CD4-positive, alpha-beta T cell treated with Interleukin-17A for 4 hours (primary cell): ENCODE measurements around the gene PPP1R7.

Experiments used
- DNase-seq: peaks from one replicate; pipeline ENCODE4 v3.0.0-alpha.2; 2020; ENCODE audit warnings: mixed read lengths

The PPP1R7 gene

DNA sequence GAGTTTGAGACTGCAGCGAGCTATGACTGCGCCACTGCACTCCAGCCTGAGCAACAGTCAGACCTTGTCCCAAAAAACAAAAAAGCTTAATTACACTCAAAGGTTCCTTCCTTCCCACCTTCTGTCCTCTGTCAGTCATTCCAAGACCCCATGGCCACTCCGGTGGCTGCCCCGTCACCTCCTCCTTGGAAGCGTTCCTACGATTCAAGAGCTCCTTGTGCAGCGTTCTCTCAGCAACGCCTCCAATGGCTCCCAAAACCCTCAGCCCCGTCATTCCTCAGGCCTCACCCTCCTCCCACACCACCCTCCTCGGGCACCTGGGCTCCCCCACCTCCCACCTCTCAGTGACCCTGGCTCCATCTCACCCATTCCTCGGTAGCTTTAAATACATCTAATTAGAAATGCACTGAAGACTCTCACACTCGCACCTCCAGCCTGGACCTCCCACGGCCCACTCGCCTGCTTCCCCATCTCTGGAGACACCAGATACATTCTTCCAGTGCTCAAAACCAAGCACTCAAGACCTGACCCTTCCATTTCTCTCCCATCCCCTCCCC, 9.0 kb upstream of the PPP1R7 start:
- no peak for DNase-seq

DNA sequence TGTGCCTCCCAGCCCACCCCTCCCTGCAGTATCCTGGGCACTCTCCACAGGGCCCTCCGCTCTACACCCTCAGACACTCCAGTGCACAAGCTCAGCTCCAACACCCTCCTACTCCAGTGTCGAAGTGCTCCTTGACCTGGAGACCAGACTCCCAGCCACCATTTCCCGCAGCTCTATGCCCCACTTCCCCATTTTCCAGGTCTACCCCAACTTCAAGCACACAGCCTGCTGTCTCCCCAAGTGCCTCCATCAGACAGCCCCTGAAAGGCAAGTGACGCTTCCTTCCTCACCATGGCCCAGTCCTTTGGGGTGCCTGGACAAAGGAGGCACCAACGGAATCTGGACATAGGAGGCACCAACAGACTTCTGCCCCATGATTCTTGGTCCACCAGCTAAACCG, 8.2 kb upstream of the PPP1R7 start:
- DNase-seq: no peak

DNA sequence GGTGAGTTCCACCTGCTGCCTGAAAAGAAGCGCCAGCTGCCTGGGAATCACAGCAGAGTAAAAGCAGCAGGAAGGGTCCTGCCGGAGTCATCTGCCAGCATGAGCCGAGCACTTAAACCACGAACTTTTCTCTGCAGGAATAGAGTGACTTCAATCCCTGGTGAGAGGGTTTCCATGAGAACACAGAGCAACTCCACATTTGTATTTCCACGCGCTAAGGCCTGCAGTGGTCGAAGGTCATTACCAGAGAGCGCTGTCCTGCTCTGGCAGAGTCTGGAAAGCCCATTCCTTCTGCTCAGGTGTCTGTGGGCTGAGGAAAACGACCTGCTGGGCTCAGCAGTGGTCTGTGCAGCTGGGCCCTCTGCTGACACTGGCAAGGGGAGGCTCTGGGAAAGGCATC, 7.7 kb upstream of the PPP1R7 start:
- no peak for DNase-seq

DNA sequence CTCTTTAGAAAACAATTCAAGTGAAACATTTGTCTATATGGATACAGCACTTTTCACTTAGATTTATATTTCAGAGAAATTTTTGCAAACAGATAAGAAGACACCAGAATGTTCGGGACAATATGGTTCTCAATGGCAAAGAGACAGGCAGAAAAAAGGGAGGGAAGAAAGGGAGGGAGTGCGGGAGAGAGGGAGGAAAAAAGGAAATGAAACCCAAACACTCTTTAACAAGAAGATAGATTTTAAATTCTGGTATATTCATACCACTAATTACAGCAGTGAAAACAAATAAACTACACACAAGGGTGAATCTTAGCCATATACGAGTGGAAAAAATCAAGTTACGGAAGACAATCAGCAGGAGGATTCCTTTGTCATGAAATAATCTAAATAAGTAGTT, 4.0 kb upstream of the PPP1R7 start:
- DNase-seq: no peak

DNA sequence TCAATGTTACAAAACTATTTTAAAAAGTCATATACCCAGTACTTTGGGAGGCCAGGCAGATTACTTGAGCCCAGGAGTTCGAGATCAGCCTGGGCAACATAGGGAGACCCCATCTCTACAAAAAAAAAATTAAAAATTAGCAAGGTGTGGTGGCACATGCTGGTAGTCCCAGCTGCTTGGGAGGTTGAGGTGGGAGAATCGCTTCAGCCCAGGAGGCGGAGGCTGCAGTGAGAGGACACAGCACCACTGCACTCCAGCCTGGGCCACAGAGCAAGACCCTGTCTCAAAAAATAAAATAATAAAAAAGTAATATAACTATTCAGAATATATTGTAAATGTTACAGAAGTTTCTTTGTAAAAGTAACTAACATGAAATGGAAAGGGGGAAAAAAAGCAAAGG, 2.9 kb upstream of the PPP1R7 start:
- no peak for DNase-seq

DNA sequence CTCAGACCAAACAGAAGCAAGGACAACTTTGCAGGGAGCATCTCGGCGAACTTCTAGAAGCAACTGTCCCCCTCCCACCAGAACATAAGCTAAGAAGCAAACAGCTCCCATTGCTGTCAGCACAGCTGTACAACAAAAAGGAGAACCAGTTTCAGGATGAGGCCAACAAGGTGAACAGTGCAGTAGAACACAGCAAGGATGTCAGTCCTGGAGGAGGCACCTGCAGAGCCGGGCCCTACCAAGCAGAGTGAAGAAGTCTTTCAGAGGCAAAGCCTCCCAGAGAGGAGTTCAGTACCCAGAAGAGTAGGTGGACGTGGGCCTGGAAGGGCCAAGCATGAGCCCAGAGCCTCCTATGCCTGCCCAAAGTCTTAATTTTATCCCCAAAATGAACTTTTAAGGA, 2.0 kb upstream of the PPP1R7 start:
- DNase-seq: no peak

DNA sequence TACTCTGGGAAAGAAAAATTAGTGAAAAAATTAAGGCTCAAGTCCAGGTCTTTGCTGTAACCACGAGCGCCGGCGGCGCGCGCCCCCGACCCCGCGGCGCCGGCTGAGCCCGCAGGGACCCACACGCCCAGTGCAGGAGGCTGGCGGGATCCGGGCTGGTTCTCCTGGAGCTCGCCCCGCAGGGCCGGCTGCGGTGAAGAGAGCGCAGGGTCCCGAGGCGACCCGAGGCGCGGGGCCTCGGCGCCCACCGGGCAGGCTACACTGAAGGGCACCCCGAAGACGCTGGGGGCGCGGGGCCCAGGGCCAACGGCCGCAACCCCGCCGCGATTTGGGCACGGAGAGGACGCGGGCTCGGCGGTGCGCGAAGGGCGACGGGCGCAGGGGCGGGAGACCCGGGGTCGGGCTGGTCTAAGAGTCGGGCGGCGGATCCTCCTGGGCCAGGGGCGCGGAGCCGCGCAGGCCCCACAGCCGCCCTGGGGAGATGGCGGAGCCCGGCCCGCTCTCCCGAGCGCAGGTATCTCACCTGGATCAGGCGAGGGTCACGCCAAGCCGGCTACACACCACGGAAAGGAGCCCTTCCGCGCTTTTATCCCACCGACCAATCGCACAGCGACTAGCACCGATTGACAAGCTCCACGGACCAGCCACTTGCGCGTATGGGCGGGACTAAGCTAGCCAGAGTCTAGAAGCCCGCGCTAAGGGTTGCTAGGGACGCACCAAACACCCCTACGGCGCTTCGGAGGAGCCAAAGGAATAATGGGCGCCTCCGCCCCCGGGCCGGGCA, 1.2 kb upstream of the PPP1R7 start, which contains the start of gene PASK:
Gene PASK (minus strand): TSS at position 582 of the 784 bp plus-strand sequence. CDS start 6,440 bp downstream, outside the sequence.
- DNase-seq: peak; percentile 94

DNA sequence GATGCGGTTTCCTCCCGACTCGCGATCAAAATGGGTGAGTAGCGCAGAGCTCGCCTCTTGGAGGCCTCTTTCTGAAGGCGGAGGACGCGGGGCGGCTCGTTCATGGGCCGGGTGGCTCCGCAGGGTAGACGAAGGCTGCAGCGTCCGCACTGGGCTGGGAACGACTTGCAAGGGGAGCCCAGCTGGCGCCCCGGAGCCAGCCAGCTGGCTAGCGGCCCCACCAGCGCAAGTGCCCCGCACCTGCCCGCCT, 667 bp upstream of the PPP1R7 start:
- no peak for DNase-seq

DNA sequence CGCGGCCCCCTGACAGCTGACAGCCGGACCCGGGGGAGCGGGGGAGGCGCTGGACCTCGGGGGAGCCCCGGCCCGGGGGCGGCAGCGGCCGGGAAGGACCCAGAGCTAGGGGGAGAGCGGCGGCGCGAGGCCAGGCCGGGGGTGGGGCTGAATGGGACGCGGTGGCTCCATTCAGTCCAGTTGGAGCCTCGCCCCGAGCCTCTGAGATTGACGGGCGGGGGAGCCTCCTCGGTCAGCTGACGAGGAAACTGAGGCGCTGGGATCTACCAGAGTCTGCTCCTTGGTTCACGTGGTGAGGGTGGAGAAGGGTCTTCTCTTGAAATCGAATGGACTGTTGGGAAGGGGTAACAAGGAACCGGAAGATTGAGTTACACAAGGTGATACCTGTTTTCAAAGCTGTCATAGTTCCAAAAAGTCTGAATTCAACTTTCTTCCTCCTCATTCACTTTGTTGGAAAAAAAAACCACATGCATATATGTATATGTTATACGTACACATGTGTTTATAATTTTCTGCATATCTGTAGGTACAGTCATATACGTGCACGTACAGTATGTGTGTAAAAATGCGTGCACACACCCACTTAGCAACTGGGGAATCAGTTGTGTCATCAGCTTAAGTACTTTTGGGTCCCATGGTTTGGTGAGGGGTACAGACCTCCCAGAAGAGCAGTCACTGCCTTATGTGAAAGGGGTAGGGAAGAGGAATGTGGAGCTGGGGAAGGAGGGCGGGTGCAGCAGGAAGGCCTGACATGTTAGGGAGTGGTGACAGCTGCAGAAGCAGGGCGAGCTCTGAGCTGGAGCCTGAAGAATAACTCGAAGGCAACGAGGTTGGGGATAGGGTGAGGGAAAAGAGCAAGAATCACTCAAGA, 628 bp downstream of the PPP1R7 start:
- no peak for DNase-seq

DNA sequence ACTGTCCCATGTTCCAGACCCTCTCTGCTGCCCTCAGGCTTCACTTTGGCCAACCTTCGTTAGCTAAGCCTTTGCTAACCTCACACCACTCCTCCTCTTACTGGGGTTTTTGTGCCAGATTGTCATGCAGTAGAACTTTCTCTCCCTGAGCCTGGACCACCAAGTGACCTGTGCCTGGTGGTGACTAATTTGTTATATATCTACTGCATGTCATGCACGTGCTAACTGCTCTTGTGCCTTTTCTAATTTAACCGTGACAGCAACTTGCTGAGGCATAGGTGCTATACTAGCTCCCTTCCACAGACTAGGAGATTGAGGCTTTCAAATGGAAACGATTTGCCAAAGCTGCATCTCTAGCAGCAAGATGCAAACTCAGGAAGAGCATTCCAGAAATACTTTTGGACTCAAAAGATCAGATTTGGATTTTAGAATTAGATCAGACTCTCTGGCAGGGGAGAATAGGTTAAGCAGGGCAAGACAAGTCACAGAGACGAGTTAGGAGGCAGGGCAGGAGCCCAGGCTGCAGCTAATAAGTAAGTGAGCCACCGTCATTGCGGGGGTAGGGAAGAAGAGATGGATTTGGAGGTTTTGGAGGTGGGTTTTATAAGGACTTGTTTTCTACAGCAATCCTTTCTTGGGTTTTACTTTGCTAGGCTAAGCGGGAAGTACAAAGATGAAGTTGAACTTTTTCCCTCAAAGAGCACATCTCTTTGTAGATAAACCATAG, 1.8 kb downstream of the PPP1R7 start:
- DNase-seq: no peak

DNA sequence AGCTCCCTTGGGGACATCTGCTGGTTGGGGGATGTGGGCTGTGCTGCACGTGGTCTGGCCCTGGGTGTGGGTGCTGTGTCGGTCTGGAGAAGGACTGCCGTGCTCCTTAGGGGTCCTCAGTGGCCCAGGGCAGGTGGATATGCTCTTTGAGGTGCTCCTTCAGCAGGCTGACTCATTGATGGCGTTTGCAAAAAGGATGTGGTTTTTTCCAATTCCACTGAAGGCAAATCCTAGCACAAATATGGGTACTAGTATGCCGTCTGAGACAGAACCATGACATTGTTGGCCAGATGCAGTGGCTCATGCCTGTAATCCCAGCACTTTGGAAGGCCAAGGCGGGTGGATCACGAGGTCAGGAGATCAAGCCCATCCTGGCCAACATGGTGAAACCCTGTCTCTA, 3.3 kb downstream of the PPP1R7 start:
- DNase-seq: no peak

DNA sequence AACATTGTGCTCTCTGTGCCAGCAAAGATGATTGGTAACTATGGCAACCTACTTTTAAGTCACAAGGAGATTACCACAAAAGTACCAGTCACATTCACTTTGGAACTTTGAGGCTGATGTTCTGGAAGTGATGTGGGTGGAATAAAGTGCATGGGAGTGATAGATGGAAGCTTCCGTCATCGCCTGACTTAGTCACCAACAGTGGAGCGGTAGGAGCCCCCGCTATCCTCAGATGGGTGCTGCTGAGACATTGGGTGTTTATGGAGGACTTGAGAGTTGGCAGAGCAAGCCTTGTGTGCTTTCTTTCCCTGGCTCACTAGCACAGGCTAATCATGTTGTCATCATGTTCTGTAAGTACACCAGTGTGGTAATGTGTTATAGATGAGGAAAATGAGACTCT, 4.6 kb downstream of the PPP1R7 start:
- DNase-seq: no peak

DNA sequence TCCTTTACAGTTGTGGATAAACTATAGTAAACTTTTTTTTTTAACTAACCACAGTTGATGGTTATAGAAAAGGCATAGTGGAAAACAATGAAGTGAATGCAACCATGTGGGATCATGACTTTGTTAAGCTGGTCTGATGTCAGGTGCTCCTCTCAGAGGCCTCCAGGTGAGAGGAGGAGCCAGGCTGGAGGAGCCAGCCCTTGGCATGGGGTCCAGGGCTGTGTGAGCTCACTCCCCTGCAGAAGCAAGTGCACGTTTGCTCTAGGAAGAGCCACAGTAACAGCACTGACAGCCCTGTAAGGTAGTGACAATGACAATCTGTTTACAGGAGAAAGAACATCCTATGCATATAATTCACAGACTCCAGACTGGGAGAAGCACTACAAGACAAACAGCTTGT, 5.7 kb downstream of the PPP1R7 start:
- no peak for DNase-seq

DNA sequence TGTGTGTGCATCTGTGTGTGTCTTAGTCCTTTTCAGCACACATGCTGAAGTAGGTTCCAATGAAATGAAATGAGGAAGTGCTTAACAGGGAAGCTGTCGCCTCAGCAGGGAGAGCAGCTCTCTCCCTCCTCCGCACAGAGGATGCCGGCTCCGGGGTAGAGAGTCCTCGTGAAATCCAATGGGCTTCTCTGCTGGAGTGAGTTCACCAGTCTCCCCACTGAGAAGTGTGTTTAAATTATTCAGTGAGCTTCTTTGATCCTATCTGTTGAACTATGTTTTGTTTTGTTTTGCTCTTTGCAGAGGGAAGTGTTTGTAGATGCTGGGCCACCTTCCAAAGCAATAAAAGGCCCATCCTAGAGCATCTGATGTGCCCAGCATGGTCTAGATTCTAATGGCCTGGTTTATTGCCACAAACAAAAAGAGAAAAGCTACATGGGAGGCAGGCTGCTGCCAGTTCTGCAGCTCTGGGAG, 6.7 kb downstream of the PPP1R7 start:
- DNase-seq: no peak

DNA sequence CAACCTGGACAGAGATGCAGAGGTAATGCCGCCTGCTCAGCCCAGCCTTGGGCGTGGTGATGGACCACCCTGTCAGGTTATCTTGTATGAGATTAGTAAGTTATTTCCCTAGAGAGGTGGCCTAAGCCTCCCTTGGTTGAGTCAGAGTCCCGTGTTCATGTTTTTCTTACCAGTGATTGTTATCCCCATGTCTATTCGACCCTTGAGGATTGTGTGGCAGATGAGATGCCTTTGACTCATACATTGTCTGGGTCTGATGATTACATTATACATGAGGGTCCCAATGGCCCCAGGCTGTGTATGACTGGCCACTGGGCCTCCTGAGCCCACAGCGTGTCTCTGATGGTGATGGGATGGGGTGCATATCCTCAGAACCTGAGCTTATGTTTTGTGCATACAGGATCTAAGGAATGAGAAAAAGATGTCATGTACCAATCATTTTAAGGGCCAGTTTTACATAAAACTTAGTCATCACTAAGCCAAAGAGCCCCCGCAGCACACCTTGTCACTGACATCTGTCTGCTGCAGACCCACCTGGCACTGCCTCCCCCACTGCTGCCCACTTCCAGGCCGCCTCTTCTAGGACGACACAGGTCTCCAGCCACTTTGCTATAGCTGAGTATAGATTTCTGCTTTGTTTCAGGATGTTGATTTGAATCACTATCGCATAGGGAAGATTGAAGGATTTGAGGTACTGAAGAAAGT, 7.7 kb downstream of the PPP1R7 start:
- no peak for DNase-seq

DNA sequence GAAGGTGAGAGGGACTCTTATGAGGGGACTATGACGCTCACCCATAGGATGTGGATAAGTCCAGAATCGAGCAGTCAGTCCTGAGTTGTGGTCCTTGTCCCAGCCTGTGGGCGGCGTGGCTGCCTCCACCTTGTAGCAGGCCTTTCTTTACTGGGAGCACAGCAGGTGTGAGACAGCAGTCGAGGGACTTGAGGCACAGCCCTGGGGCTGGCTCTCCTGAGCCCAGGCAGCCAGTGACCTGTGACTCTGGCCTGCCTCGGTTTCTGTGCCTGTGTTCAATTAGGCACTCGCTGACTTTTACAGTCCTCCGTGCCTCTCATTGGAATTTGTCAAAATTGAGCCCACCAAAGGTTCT, 8.3 kb downstream of the PPP1R7 start:
- DNase-seq: no peak

DNA sequence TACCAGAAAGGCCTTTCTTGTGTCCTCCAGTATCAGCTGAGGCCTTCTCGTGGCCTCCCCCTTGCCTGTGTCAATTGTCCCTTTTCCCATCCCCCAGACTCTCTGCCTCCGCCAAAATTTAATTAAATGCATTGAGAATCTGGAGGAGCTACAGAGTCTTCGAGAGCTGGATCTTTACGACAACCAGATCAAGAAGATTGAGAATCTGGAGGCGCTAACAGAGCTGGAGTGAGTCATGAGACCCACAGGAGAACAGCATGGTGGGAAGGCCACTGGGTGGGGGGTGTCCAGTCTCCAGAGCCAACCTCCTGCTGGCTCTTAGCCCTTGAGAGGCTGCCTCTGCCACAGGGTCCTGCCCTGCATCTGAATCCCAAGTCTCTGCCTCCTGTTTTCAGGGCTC, 8.8 kb downstream of the PPP1R7 start:
- no peak for DNase-seq

DNA sequence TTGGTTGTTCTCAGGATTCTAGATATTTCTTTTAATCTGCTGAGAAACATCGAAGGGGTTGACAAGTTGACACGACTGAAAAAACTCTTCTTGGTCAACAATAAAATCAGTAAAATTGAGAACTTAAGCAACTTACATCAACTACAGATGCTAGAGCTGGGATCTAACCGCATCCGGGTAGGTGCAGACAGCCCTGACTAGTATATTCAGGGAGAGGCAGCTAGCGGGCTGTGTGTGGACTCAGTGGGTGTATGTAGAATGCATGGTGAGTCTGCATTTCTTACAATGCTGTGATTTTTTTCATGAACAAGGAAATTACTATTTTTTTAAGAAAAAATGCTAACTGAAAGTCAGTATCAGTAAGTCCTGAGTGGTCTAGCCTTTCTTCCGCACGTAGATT, 10.1 kb downstream of the PPP1R7 start:
- no peak for DNase-seq

DNA sequence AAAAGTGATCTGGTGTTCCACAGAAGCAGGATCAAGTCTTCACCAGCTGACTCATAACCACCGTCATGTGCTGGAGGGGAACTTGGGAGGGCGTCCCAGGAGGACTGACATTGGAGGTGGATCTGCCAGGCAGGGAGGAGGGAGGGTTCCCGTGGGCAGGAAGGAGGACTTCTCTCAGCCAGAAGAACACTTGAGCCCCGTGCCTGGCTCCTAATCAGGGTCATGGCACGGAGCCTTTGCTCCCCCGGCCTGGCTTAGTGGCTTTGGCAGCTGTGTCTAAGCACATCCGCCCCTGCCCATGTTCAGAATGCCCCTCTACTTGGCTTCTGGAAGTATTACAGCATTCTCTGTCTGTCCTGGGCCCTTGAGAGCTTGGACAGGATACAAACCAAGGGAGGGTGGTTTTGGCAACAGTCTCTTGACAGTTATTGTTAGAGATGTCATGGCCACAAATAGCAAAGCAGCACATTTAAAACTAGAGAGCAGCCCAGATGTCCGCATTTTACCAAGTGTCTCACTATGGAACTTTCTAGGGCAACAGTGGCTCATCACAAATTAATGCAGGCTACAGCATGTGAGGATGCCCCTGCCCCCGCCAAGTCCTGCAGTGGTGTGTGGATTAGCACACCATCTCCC, 11.5 kb downstream of the PPP1R7 start:
- DNase-seq: no peak

DNA sequence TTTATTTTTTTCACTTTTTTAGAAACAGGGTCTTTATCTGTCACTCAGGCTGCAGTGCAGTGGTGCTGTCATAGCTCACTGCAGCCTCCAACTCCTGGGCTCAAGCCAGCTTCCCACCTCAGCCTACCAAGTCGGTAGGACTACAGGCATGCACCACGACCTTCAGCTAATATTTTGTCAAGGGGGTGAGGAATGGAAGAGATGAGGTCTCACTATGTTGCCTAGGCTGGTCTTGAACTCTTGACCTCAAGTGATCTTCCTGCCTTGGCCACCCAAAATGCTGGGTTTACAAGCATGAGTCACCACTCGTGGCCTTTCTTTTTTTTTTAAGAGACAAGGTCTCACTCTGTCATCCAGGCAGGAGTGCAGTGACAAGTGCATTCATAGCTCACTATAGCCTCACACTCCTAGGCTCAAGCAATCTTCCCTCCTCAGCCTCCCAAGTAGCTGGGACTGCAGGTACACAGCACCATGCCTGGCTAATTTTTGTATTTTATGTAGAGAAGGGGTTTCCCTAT, 13.4 kb downstream of the PPP1R7 start:
- DNase-seq: no peak

DNA sequence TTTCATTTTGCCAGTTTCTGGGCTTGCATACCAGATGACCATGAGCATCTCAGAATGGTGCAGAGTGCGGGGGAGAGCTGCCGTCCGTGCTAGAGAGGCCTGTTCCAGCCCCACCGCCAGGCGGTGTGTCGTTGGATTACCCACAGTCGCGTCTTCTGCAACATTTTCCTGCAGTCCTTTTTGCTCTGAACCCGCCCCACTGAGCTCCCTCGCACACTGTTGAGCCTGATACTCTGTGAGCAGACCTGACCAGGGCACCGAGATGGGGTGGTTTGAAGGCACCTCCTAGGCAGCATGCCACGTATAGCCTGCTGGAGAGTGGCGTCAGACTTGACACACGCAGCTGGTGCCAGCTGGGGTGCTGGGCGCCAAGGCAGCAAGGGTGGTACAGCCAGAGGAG, 18.1 kb downstream of the PPP1R7 start:
- DNase-seq: no peak

DNA sequence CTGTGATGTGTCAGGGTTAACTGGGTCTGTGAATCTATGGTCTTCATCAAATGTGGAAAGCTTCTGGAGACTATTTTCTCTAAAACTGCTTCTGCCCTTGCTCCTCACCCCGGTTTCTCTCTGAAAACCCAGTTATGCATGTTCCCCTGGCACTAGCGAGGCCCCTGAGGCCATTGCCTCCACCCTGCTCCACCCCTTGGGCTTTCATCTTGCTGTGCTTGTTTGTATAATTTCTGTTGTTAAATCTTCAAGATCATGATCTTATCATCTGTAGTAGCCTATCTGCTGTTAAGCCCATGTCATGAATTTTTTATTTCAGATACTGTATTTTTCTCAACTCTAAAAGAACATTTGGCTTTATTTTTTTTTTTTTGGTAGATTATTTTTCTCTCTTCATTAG, 23.3 kb downstream of the PPP1R7 start:
- DNase-seq: no peak
